Ectodermal cell (in vitro differentiated cells): Measurements from ENCODE around the gene PBLD.

ENCODE experiments used
- H3K27ac ChIP-seq: 2 replicates; pipeline ENCODE4 v1.7.0; 2013; ENCODE audit warnings: mild to moderate bottlenecking, low read depth, low read length; ENCODE audit not compliant: insufficient read depth, poor library complexity, severe bottlenecking
- H3K27me3 ChIP-seq: 2 replicates; pipeline ENCODE4 v1.7.0; 2013; ENCODE audit warnings: mild to moderate bottlenecking, low read length; ENCODE audit not compliant: insufficient read depth, control insufficient read depth, poor library complexity, severe bottlenecking
- H3K36me3 ChIP-seq: one replicate; pipeline ENCODE4 v1.7.0; 2013; ENCODE audit warnings: low read length; ENCODE audit not compliant: control insufficient read depth, insufficient read depth
- H3K4me1 ChIP-seq: one replicate; pipeline ENCODE4 v1.7.0; 2013; ENCODE audit warnings: low read length; ENCODE audit not compliant: control insufficient read depth, insufficient read depth
- H3K4me3 ChIP-seq: 2 replicates; pipeline ENCODE4 v1.7.0; 2013; ENCODE audit warnings: low read depth, low read length, control low read depth; ENCODE audit not compliant: insufficient read depth
- H3K9me3 ChIP-seq: 2 replicates; pipeline ENCODE4 v1.7.0; 2013; ENCODE audit warnings: mild to moderate bottlenecking, low read length, moderate library complexity; ENCODE audit not compliant: control insufficient read depth
- WGBS, 2 experiments: methylation state at CpG; one replicate each; pipeline ENCODE4 v1.1.7; 2013; ENCODE audit warnings: missing lambda C conversion rate in 2 of 2; 5-methylcytosine and 5-hydroxymethylcytosine counted together

Gene PBLD

DNA sequence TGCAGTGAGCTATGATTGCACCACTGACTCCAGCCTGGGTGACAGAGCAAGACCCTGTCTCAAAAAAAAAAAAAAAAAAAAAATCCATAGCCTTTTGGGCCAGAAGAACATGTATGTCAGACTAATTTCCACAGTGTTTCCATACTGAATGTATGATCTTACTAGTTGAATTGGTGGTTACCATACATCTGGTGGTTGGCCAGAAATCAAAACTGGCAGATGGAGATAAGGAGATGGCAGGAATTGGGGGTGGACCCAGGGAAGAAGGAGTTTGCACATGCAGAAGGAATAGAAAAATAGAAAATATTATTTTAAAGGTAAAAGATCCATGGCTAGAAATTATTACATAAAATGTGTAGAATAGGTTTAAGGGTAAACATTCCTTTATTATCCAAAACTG, 97.1 kb downstream of the PBLD start:
- peaks cover 33% of the 10 kb centered on the region for H3K27me3 ChIP-seq
- no peaks in the 10 kb centered on the region for H3K9me3 ChIP-seq

GRCh38 chr10:68235111-68235510, 97.6 kb downstream of the PBLD start:
- Histone ChIP-seq H3K9me3 (no peaks in the 10 kb centered on the region), H3K27me3 (peaks cover 38% of the 10 kb centered on the region), H3K4me3 (no peak overlapping the region), H3K36me3 (no peaks in the 10 kb centered on the region), H3K4me1 (peaks cover 6% of the 10 kb centered on the region), H3K27ac (no peak overlapping the region)
- 91 to 100% methylated on average over 2 of the region's 2 CpGs for WGBS, 2 experiments

More for the DNA sequence above, 97.1 kb downstream of the PBLD start:
- Histone ChIP-seq H3K36me3 (no peaks in the 10 kb centered on the region), H3K4me3 (no peak overlapping the region), H3K27ac (no peak overlapping the region), H3K4me1 (peaks cover 6% of the 10 kb centered on the region)

- H3K4me3 ChIP-seq, result no peak overlapping the region
Observed at GRCh38 chr10:68233046-68233445, 99.7 kb downstream of the PBLD start.

More at GRCh38 chr10:68233046-68233445, 99.7 kb downstream of the PBLD start:
- Histone ChIP-seq H3K27me3 (peaks cover 48% of the 10 kb centered on the region), H3K4me1 (peaks cover 6% of the 10 kb centered on the region), H3K27ac (no peak overlapping the region), H3K36me3 (no peaks in the 10 kb centered on the region), H3K9me3 (no peaks in the 10 kb centered on the region)
- WGBS, 2 experiments, result 90 to 97% methylated on average over 3 of the region's 3 CpGs
